Esophagus squamous epithelium (tissue), 5 donors: ENCODE data around the gene GGT7. TPM values are rescaled to one million over a fixed set of nuclear protein-coding genes. Genes with fewer than 3 reads are reported as not detected.
"Not testable (repeated sequence)": the region's sequence is repeated elsewhere in the genome, so short reads cannot be mapped to it uniquely, and the experiment has no call there.

Experiments used
- DNase-seq: peaks from one replicate; lab custom pipeline; 2025; lab: John Stamatoyannopoulos, UW
- H3K27ac ChIP-seq, 4 donors: fragments of 200-600 bp; sonication (generic); one replicate each; pipeline ENCODE4 v1.5.1; 2016 to 2019; ENCODE audit warnings: mild to moderate bottlenecking in 1 of 4
- H3K27me3 ChIP-seq, 4 donors: fragments of 200-600 bp; sonication (generic); 1 replicate in 3 of 4; 2 replicates in 1 of 4; pipeline versions ENCODE4 v1.5.1 to v1.6.0; 2017 to 2021; ENCODE audit warnings: antibody characterized with exemption in 1 of 4
- H3K36me3 ChIP-seq, 3 donors: fragments of 200-600 bp; sonication (generic); one replicate each; pipeline ENCODE4 v1.5.1; 2016 to 2019
- H3K4me1 ChIP-seq, 3 donors: fragments of 200-600 bp; sonication (generic); one replicate each; pipeline ENCODE4 v1.5.1; 2017 to 2019
- H3K4me3 ChIP-seq, 4 donors: fragments of 200-600 bp; sonication (generic); 1 replicate in 3 of 4; 2 replicates in 1 of 4; pipeline ENCODE4 v1.5.1; 2016 to 2019; ENCODE audit warnings: mild to moderate bottlenecking in 2 of 4, moderate library complexity in 1 of 4
- H3K9me3 ChIP-seq, 3 donors: fragments of 200-600 bp; sonication (generic); one replicate each; pipeline ENCODE4 v1.5.1; 2016 to 2019
- POLR2A ChIP-seq, 4 donors: fragments of 450-650 bp; IDR thresholded peaks; one replicate each; pipeline ENCODE4 v1.6.1; 2017; ENCODE audit warnings: antibody characterized with exemption in 4 of 4, mild to moderate bottlenecking in 4 of 4, moderate library complexity in 3 of 4
- WGBS, 2 donors: methylation state at CpG; one replicate each; pipeline ENCODE4 v1.1.5; 2018; 5-methylcytosine and 5-hydroxymethylcytosine counted together
- intact Hi-C: fragments of 100-400 bp; cut with DNase I; formaldehyde crosslinking; loops from one replicate; pipeline ENCODE4 v1.15.0; 2022
- total RNA-seq, 4 donors: library from RNA; depleted of rRNA; stranded (reverse); fragments of >200 nt; gene quantifications; one replicate each; pipeline ENCODE4 v1.1.0, GENCODE V29; 2016
- TF ChIP-seq, protein P1 (sequence below), 6 experiments: fragments of 450-650 bp in 4 of 6; fragments of 200-600 bp in 2 of 6; sonication (generic) in 2 of 6; IDR thresholded peaks; one replicate each; pipeline ENCODE4 v1.5.1; 2016 to 2019; ENCODE audit warnings: antibody characterized with exemption in 6 of 6, mild to moderate bottlenecking in 4 of 6, moderate library complexity in 4 of 6
- donor health status: DM: yes; HTN: yes; CAD: no.

Gene GGT7
- total RNA-seq, 4 donors from 2014 or later, result 1.8 to 8.2 (median 5.1) TPM

DNA sequence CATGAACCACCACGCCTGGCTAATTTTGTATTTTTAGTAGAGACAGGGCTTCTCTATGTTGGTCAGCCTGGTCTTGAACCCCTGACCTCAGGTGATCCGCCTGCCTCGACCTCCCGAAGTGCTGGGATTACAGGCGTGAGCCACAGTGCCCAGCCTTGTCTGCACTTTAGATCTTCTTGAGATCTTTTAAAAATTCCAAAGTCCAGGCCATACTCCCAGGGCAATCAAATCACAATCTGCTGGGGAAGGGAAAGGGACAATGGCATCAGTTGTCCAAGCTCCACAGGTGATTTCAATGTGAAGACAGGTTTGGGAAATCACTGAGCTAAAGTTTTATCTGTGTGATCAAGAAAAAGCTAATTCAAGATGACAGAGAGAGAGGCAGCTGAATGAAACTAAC is 64.1 kb downstream of the GGT7 start:
- WGBS, 2 donors, result 100% methylated on average over 2 to 5 of the region's 5 CpGs
- Histone ChIP-seq H3K27me3 (no peaks in the 10 kb centered on the region), H3K27ac (no peak overlapping the region), H3K4me1 (no peaks in the 10 kb centered on the region), H3K9me3 (no peaks in the 10 kb centered on the region), H3K4me3 (no peak overlapping the region), H3K36me3 (peaks cover 0 to 9% (median 0%) of the 10 kb centered on the region in 3 donors)
- TF ChIP-seq, protein P1, sequence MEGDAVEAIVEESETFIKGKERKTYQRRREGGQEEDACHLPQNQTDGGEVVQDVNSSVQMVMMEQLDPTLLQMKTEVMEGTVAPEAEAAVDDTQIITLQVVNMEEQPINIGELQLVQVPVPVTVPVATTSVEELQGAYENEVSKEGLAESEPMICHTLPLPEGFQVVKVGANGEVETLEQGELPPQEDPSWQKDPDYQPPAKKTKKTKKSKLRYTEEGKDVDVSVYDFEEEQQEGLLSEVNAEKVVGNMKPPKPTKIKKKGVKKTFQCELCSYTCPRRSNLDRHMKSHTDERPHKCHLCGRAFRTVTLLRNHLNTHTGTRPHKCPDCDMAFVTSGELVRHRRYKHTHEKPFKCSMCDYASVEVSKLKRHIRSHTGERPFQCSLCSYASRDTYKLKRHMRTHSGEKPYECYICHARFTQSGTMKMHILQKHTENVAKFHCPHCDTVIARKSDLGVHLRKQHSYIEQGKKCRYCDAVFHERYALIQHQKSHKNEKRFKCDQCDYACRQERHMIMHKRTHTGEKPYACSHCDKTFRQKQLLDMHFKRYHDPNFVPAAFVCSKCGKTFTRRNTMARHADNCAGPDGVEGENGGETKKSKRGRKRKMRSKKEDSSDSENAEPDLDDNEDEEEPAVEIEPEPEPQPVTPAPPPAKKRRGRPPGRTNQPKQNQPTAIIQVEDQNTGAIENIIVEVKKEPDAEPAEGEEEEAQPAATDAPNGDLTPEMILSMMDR (IDR thresholded peaks at IDR 0.05), result no peak
- no peak for TF ChIP-seq POLR2A (IDR thresholded peaks at IDR 0.05)
- no peak for DNase-seq
- intact Hi-C loops, result no loop called here

DNA sequence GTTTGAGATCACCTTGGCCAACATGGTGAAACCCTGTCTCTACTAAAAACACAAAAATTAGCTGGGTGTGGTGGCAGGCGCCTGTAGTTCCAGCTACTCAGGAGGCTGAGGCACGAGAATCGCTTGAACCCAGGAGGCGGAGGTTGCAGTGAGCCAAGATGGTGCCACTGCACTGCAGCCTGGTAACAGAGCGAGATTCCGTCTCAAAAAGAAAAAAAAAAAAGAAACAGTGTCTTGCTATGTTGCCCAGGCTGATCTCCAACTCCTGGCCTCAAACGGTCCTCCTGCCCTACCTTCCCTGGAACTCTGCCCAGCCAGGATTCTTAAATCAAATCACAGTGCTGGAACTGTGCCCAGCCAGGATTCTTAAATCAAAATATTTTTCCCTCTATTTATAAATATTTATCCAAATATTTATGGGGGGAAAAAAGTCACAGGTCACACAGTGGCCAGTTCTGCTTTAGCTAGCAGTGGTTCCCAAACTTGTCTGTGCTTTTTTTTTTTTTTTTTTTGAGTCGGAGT is 64.7 kb downstream of the GGT7 start:
- H3K9me3 ChIP-seq, H3K4me3 ChIP-seq, intact Hi-C loops, DNase-seq, H3K27ac ChIP-seq, H3K27me3 ChIP-seq, H3K4me1 ChIP-seq: not testable (repeated sequence)
- H3K36me3 ChIP-seq, result peaks cover 0 to 15% (median 0%) of the 10 kb centered on the region in 3 donors
- WGBS, 2 donors, result 72 to 79% methylated on average over 8 of the region's 8 CpGs

DNA sequence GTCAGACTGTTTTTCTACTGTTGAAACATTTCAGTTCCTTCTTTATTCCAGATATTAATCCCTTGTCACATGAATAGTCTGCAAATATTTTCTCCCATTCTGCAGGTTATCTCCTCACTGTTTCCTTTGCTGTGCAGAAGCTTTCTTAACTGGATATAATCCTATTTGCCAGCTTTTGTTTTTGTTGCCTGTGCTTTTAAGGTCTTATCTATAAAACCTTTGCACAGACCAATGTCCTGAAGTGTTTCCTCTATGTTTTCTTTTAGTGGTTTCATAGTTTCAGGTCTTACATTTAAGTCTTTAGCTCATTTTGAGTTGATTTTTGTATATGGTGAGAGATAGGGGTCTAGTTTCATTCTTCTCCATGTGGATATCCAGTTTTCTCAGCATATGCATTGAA is 66.4 kb downstream of the GGT7 start:
- Histone ChIP-seq H3K27ac (no peak overlapping the region), H3K4me1 (no peaks in the 10 kb centered on the region), H3K4me3 (no peak overlapping the region), H3K36me3 (peaks cover 0 to 20% (median 0%) of the 10 kb centered on the region in 3 donors), H3K9me3 (no peaks in the 10 kb centered on the region), H3K27me3 (no peaks in the 10 kb centered on the region)
- TF ChIP-seq, protein P1 (IDR thresholded peaks at IDR 0.05), result no peak
- TF ChIP-seq POLR2A (IDR thresholded peaks at IDR 0.05), result no peak
- intact Hi-C loops, result no loop called here
- no peak for DNase-seq

- TF ChIP-seq, protein P1 (IDR thresholded peaks at IDR 0.05), result no peak
- TF ChIP-seq POLR2A (IDR thresholded peaks at IDR 0.05), result no peak
- Histone ChIP-seq H3K27me3 (no peaks in the 10 kb centered on the region), H3K36me3 (peaks cover 0 to 24% (median 0%) of the 10 kb centered on the region in 3 donors), H3K4me1 (no peaks in the 10 kb centered on the region), H3K9me3 (no peaks in the 10 kb centered on the region), H3K27ac (no peak overlapping the region), H3K4me3 (no peak overlapping the region)
- intact Hi-C loops, result no loop called here
- no peak for DNase-seq
These were observed 73.8 kb downstream of the GGT7 start for GRCh38 chr20:34798871-34799270.

DNA sequence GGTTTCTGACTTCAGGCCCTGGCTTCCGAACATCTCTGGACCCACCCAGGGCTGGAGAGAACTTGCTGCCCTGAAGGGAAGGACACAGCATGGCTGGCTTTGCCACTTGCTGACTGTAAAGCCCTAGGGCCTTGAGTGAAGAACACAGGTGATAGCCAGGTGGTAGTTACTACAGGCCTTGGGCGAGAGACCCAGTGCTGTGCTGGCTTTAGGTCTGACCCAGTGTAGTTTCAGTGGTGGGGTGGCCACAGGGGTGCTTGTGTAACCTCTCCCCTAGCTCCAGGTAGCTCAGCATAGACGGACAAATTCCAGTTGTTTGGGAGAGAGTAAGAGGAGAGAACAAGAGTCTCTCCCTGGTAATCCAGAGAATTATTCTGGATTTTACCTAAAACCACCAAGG is 74.3 kb downstream of the GGT7 start:
- TF ChIP-seq, protein P1 (IDR thresholded peaks at IDR 0.05), result no peak
- TF ChIP-seq POLR2A (IDR thresholded peaks at IDR 0.05), result no peak
- no peak for DNase-seq
- Histone ChIP-seq H3K9me3 (no peaks in the 10 kb centered on the region), H3K27me3 (no peaks in the 10 kb centered on the region), H3K27ac (no peak overlapping the region), H3K4me3 (no peak overlapping the region), H3K36me3 (peaks cover 0 to 20% (median 0%) of the 10 kb centered on the region in 3 donors), H3K4me1 (no peaks in the 10 kb centered on the region)
- 100% methylated on average over 1 of the region's 3 CpGs for WGBS, 2 donors
- intact Hi-C loops, result no loop called here
